A549 (cell line): ENCODE data around the gene SCN4B.

ENCODE experiments used
- CEBPB ChIP-seq, 2 experiments: fragments of >200 bp in 1 of 2; sonication (Bioruptor Twin) in 1 of 2; formaldehyde crosslinking in 1 of 2; IDR thresholded peaks; 2 replicates each; pipeline ENCODE4 v1.6.1; 2012 to 2016
- CTCF ChIP-seq: fragments of >200 bp; sonication (Bioruptor Twin); formaldehyde crosslinking; IDR thresholded peaks from 3 replicates; pipeline ENCODE4 v1.5.1; 2016
- EP300 ChIP-seq, 2 experiments: fragments of >200 bp; sonication (Bioruptor Twin); formaldehyde crosslinking; IDR thresholded peaks; 2 replicates in 1 of 2; 3 replicates in 1 of 2; pipeline ENCODE4 v1.6.1; 2016 to 2017
- GATA3 ChIP-seq: IDR thresholded peaks from 2 replicates; pipeline ENCODE4 v1.6.1; 2012; ENCODE audit warnings: borderline replicate concordance
- HDAC2 ChIP-seq: fragments of 200-600 bp; sonication (generic); IDR thresholded peaks from 2 replicates; pipeline ENCODE4 v1.6.1; 2016
- MAX ChIP-seq: IDR thresholded peaks from 2 replicates; pipeline ENCODE4 v1.6.1; 2012
- MYC ChIP-seq: IDR thresholded peaks from 2 replicates; pipeline ENCODE4 v1.6.1; 2012; ENCODE audit warnings: mild to moderate bottlenecking, inconsistent platforms, low read length, improper control_type of control experiment, borderline replicate concordance
- NFE2L2 ChIP-seq: fragments of 150-350 bp; conservative IDR thresholded peaks from 2 replicates; pipeline ENCODE4 v1.6.1; 2014; ENCODE audit warnings: low read length
- POLR2A ChIP-seq: IDR thresholded peaks from 2 replicates; pipeline ENCODE4 v1.6.1; 2012; ENCODE audit warnings: mild to moderate bottlenecking, low read length
- REST ChIP-seq: fragments of 200-600 bp; sonication (generic); IDR thresholded peaks from 2 replicates; pipeline ENCODE4 v1.6.1; 2016; ENCODE audit warnings: antibody characterized with exemption, mild to moderate bottlenecking, moderate library complexity
- SMC3 ChIP-seq: fragments of >200 bp; sonication (Bioruptor Twin); formaldehyde crosslinking; IDR thresholded peaks from 3 replicates; pipeline ENCODE4 v1.6.1; 2018; ENCODE audit warnings: inconsistent platforms

GRCh38 chr11:118161786-118162185 lies 9.2 kb upstream of the SCN4B start:
- TF ChIP-seq SMC3 (no peak), CEBPB (IDR thresholded peaks at IDR 0.05) (no peak), HDAC2 (no peak), MYC (no peak), REST (no peak), NFE2L2 (no peak), CTCF (no peak), POLR2A (no peak), MAX (no peak), EP300 (IDR thresholded peaks at IDR 0.05) (no peak), GATA3 (no peak)
